Esophagus muscularis mucosa (tissue), 4 donors: Measurements from ENCODE around the gene CDA. TPM values are rescaled to one million over a fixed set of nuclear protein-coding genes. Genes with fewer than 3 reads are reported as not detected.

Experiments
- DNase-seq: peaks from one replicate; pipeline ENCODE4 v3.0.0-alpha.2; 2017; ENCODE audit errors: extremely low spot score
- H3K27ac ChIP-seq, 4 donors: fragments of 200-600 bp; sonication (generic); replicated peaks in 1 of 4; 1 replicate in 3 of 4; 2 replicates in 1 of 4; pipeline ENCODE4 v1.5.1; 2016 to 2019; ENCODE audit warnings: mild to moderate bottlenecking in 1 of 4
- H3K27me3 ChIP-seq, 4 donors: fragments of 200-600 bp; sonication (generic); one replicate each; pipeline versions ENCODE4 v1.5.1 to v1.6.0; 2016 to 2019
- H3K36me3 ChIP-seq, 4 donors: fragments of 200-600 bp; sonication (generic); one replicate each; pipeline ENCODE4 v1.5.1; 2016 to 2019
- H3K4me1 ChIP-seq, 4 donors: fragments of 200-600 bp; sonication (generic); one replicate each; pipeline ENCODE4 v1.5.1; 2016 to 2019
- H3K4me3 ChIP-seq, 4 donors: fragments of 200-600 bp; sonication (generic); 1 replicate in 2 of 4; 2 replicates in 2 of 4; pipeline ENCODE4 v1.5.1; 2016 to 2019; ENCODE audit warnings: mild to moderate bottlenecking in 4 of 4, moderate library complexity in 1 of 4
- H3K9me3 ChIP-seq, 4 donors: fragments of 200-600 bp; sonication (generic); 1 replicate in 3 of 4; 2 replicates in 1 of 4; pipeline ENCODE4 v1.5.1; 2016 to 2019
- CTCF ChIP-seq, 3 experiments: fragments of 200-600 bp in 2 of 3; fragments of 450-650 bp in 1 of 3; sonication (generic) in 2 of 3; IDR thresholded peaks; one replicate each; pipeline ENCODE4 v1.5.1; 2017 to 2019; ENCODE audit warnings: antibody characterized with exemption in 3 of 3, mild to moderate bottlenecking in 2 of 3, moderate library complexity in 1 of 3
- EP300 ChIP-seq: sonication (generic); formaldehyde crosslinking; IDR thresholded peaks from one replicate; pipeline ENCODE4 v1.6.1; 2017; ENCODE audit warnings: antibody characterized with exemption
- POLR2A ChIP-seq: fragments of 450-650 bp; IDR thresholded peaks from one replicate; pipeline ENCODE4 v1.6.1; 2017; ENCODE audit warnings: antibody characterized with exemption, moderate library complexity, mild to moderate bottlenecking, low read depth
- POLR2AphosphoS5 ChIP-seq, 2 donors: sonication (generic); formaldehyde crosslinking; IDR thresholded peaks; one replicate each; pipeline ENCODE4 v1.6.1; 2017; ENCODE audit warnings: antibody characterized with exemption in 2 of 2
- WGBS: methylation state at CpG from one replicate; pipeline ENCODE4 v1.1.5; 2018; 5-methylcytosine and 5-hydroxymethylcytosine counted together
- intact Hi-C: fragments of 100-400 bp; cut with DNase I; formaldehyde crosslinking; loops from one replicate; pipeline ENCODE4 v1.15.1; 2023
- total RNA-seq, 4 donors: library from RNA; depleted of rRNA; stranded (reverse); fragments of >200 nt; gene quantifications; one replicate each; pipeline versions ENCODE4 v1.1.0 to v1.2.1, GENCODE V29; 2016

The CDA gene
- total RNA-seq, 4 donors from 2014 or later = 1.7 to 7.5 (median 6.0) TPM

DNA sequence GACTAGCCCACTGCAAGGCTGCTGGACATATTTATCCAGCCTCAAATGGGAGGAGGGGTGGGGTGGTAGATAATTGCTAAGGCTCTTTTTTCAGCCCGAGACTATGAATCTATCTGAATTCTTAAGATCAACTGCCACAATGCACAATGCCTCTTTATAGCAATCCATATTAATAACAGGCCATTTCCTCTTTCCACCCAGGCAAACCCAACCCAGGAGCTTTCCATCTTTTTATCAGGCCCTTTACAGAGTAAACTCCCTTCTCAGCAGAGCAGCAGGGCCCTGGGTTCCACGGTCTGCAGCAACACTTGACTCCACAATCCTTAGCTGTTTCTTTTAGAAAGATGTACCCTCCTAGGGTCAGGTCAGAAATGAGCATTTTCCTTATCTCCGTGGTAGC, 71.5 kb downstream of the CDA start:
- intact Hi-C loops = no loop called here
- DNase-seq = no peak
- H3K4me3 ChIP-seq = peak overlapping the region; percentile 86 to 94 (median 90)
- H3K27me3 ChIP-seq = no peaks in the 10 kb centered on the region
- no peak for TF ChIP-seq CTCF (IDR thresholded peaks at IDR 0.05)
- no peak for TF ChIP-seq POLR2A
- no peak for TF ChIP-seq EP300
- TF ChIP-seq POLR2AphosphoS5 (IDR thresholded peaks at IDR 0.05) = no peak
- H3K9me3 ChIP-seq = no peaks in the 10 kb centered on the region
- peaks cover 9 to 41% (median 30%) of the 10 kb centered on the region in 4 donors for H3K36me3 ChIP-seq
- 26% methylated on average over 3 of the region's 3 CpGs for WGBS
- H3K4me1 ChIP-seq = peaks cover 35 to 45% (median 37%) of the 10 kb centered on the region in 4 donors
- H3K27ac ChIP-seq = peak overlapping the region in 3 of 4 donors; percentile 79 to 90 (median 79)

GRCh38 chr1:20660847-20661206, 71.9 kb downstream of the CDA start:
- H3K27ac ChIP-seq = peak overlapping the region; percentile 79 to 90 (median 82)
- H3K4me1 ChIP-seq = peaks cover 35 to 45% (median 37%) of the 10 kb centered on the region in 4 donors
- intact Hi-C loops = no loop called here
- peaks cover 6 to 37% (median 26%) of the 10 kb centered on the region in 4 donors for H3K36me3 ChIP-seq
- no peaks in the 10 kb centered on the region for H3K9me3 ChIP-seq
- no peak for DNase-seq
- no peak for TF ChIP-seq POLR2AphosphoS5 (IDR thresholded peaks at IDR 0.05)
- TF ChIP-seq POLR2A = no peak
- TF ChIP-seq EP300 = no peak
- TF ChIP-seq CTCF (IDR thresholded peaks at IDR 0.05) = no peak
- H3K27me3 ChIP-seq = no peaks in the 10 kb centered on the region
- 3% methylated on average over 17 of the region's 20 CpGs for WGBS
- peak overlapping the region; percentile 86 to 94 (median 90) for H3K4me3 ChIP-seq

DNA sequence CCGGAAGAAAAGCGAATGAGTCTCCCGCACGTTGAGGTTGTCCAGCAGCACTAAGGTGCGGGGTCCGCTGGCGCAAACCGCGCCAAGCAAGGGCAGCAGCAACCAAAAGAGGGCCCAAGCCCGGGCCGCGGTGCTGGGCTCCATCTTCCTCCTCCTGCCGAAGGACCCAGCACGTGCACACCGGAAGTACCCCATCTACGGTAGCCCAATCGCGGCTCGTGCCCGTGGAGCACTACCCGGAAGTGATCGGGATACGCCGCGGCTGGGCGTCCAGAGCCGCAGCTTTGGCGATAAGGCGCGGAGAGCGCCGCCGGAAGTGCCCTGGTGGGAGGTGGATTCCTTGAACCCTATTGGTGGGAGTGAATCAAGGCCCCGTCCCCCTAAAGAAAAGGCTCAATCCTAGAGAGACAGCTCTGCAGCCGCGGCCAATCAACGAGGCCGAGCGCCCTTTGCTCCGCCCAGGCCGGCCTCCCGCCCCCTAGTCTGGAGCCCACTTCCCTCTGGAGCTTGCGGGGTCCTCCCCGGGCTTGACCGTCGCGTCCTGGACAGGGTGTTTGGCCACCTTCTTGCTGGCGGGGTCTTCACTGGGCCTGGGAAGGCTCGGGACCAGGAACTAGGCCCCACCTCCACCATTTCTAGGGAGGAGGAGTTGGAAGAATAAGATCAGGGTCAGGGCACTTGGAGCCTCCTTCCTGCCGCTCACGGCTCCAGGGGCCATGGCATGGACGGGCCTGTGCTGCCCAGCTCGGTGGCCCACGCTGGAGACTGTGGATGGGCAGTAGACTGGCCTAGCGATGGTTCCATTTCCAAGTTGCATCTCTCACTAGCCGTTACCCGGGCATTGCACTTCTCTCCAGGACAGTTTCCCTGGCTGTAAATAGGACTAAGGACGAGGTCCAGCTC, 72.6 kb downstream of the CDA start, which contains the start of gene DDOST:
TSS of gene DDOST (minus strand) at position 163 of the 903 bp plus-strand sequence. CDS start at position 144, 19 bp downstream.
- intact Hi-C loops = no loop called here
- H3K27ac ChIP-seq = peak within 1 kb of the TSS; percentile 79 to 90 (median 82)

GRCh38 chr1:20662110-20662475, 73.2 kb downstream of the CDA start:
- intact Hi-C loops = no loop called here
- Histone ChIP-seq H3K9me3 (no peaks in the 10 kb centered on the region), H3K36me3 (peaks cover 5 to 24% (median 13%) of the 10 kb centered on the region in 4 donors), H3K4me1 (peaks cover 35 to 43% (median 37%) of the 10 kb centered on the region in 4 donors), H3K27ac (peak overlapping the region; percentile 79 to 90 (median 82)), H3K27me3 (no peaks in the 10 kb centered on the region), H3K4me3 (peak overlapping the region; percentile 86 to 94 (median 90))
- TF ChIP-seq CTCF (IDR thresholded peaks at IDR 0.05) (no peak), POLR2AphosphoS5 (IDR thresholded peaks at IDR 0.05) (no peak), POLR2A (no peak), EP300 (no peak)
- 54% methylated on average over 6 of the region's 7 CpGs for WGBS
- no peak for DNase-seq

More for the DNA sequence above, 72.6 kb downstream of the CDA start, which contains the start of gene DDOST:
- peak within 1 kb of the TSS; percentile 86 to 94 (median 90) for H3K4me3 ChIP-seq
- H3K4me1 ChIP-seq = peaks cover 35 to 45% (median 37%) of the 10 kb centered on the region in 4 donors
- WGBS = under 1% methylated on average over 27 of the region's 58 CpGs
- no peaks in the 10 kb centered on the region for H3K9me3 ChIP-seq
- peaks cover 5 to 30% (median 19%) of the 10 kb centered on the region in 4 donors for H3K36me3 ChIP-seq
- H3K27me3 ChIP-seq = no peaks in the 10 kb centered on the region
- DNase-seq = peak; percentile 99
- TF ChIP-seq EP300 = no peak
- TF ChIP-seq POLR2AphosphoS5 (IDR thresholded peaks at IDR 0.05) = peak; percentile 74 to 86
- TF ChIP-seq CTCF (IDR thresholded peaks at IDR 0.05) = peak; percentile 20 to 61 (median 50)
- TF ChIP-seq POLR2A = peak; percentile 20
